IPS DF 6.9 (cell line): ENCODE measurements around the gene QPRT.
"Not testable (repeated sequence)": the region's sequence is repeated elsewhere in the genome, so short reads cannot be mapped to it uniquely, and the experiment has no call there.

Experiments used
- DNase-seq: peaks from one replicate; pipeline ENCODE4 v3.0.0-alpha.2; 2013; ENCODE audit warnings: low read depth, low spot score
- H3K27ac ChIP-seq: one replicate; pipeline ENCODE4 v1.5.1; 2013; ENCODE audit warnings: low read length, control low read depth
- H3K27me3 ChIP-seq: 2 replicates; pipeline ENCODE4 v1.6.1; 2013; ENCODE audit warnings: mild to moderate bottlenecking, low read length; ENCODE audit not compliant: control insufficient read depth, insufficient read depth
- H3K36me3 ChIP-seq: 2 replicates; pipeline ENCODE4 v1.6.1; 2013; ENCODE audit warnings: low read length; ENCODE audit not compliant: control insufficient read depth, insufficient read depth
- H3K4me1 ChIP-seq: 2 replicates; pipeline ENCODE4 v1.6.1; 2013; ENCODE audit warnings: low read length; ENCODE audit not compliant: control insufficient read depth, insufficient read depth
- H3K4me3 ChIP-seq: 2 replicates; pipeline ENCODE4 v1.5.1; 2013; ENCODE audit warnings: mild to moderate bottlenecking, low read length
- H3K9me3 ChIP-seq: 2 replicates; pipeline ENCODE4 v1.6.1; 2013; ENCODE audit warnings: low read length, inconsistent platforms; ENCODE audit not compliant: control insufficient read depth, insufficient read depth
- WGBS: extraction: QIAGEN DNeasy Blood & Tissue Kit; methylation state at CpG from one replicate; pipeline ENCODE4 v1.1.7; 2013; ENCODE audit warnings: mixed read lengths, missing lambda C conversion rate; ENCODE audit not compliant: insufficient read length, insufficient coverage; 5-methylcytosine and 5-hydroxymethylcytosine counted together

Gene QPRT

GRCh38 chr16:29678691-29679267 lies at the start of gene QPRT:
Gene QPRT (plus strand): TSS chr16:29679180. CDS start chr16:29679198, 18 bp downstream.
- DNase-seq, result no peak
- Histone ChIP-seq H3K27me3 (no peaks in the 10 kb centered on the region), H3K4me1 (peaks cover 1% of the 10 kb centered on the region), H3K9me3 (no peaks in the 10 kb centered on the region), H3K27ac (no peak within 1 kb of the TSS), H3K4me3 (peak within 1 kb of the TSS; percentile 46; the same call in 1 of the 2 replicates), H3K36me3 (no peaks in the 10 kb centered on the region)
- WGBS, result no CpG with 5 or more reads among the region's 5 CpGs

GRCh38 chr16:29629318-29629717 lies 49.7 kb upstream of the QPRT start:
- not testable (repeated sequence) for DNase-seq, H3K36me3 ChIP-seq, H3K4me3 ChIP-seq, H3K9me3 ChIP-seq, H3K4me1 ChIP-seq, H3K27me3 ChIP-seq, H3K27ac ChIP-seq
- WGBS, result no CpG with 5 or more reads among the region's 10 CpGs

GRCh38 chr16:29631658-29632057 lies 47.3 kb upstream of the QPRT start:
- H3K36me3 ChIP-seq, H3K27ac ChIP-seq, H3K4me3 ChIP-seq, H3K9me3 ChIP-seq, H3K4me1 ChIP-seq, H3K27me3 ChIP-seq, DNase-seq: not testable (repeated sequence)
- WGBS, result no CpG with 5 or more reads among the region's 20 CpGs

- H3K27me3 ChIP-seq, H3K27ac ChIP-seq, H3K4me1 ChIP-seq, DNase-seq, H3K9me3 ChIP-seq, H3K36me3 ChIP-seq, H3K4me3 ChIP-seq: not testable (repeated sequence)
- WGBS, result no CpG with 5 or more reads among the region's 16 CpGs
Observed at GRCh38 chr16:29635902-29636301, 43.1 kb upstream of the QPRT start.

- H3K9me3 ChIP-seq, H3K4me1 ChIP-seq, H3K4me3 ChIP-seq, DNase-seq, H3K27me3 ChIP-seq, H3K27ac ChIP-seq, H3K36me3 ChIP-seq: not testable (repeated sequence)
- no CpG with 5 or more reads among the region's 5 CpGs for WGBS
Observed at GRCh38 chr16:29636368-29636767, 42.6 kb upstream of the QPRT start.

GRCh38 chr16:29638751-29639150 lies 40.2 kb upstream of the QPRT start:
- not testable (repeated sequence) for H3K27ac ChIP-seq, H3K36me3 ChIP-seq, H3K27me3 ChIP-seq, H3K9me3 ChIP-seq, H3K4me1 ChIP-seq, DNase-seq, H3K4me3 ChIP-seq
- WGBS, result no CpG with 5 or more reads among the region's 8 CpGs

- no CpG with 5 or more reads among the region's 3 CpGs for WGBS
- Histone ChIP-seq H3K4me1 (no peaks in the 10 kb centered on the region), H3K9me3 (no peaks in the 10 kb centered on the region), H3K27me3 (no peaks in the 10 kb centered on the region), H3K4me3 (no peak overlapping the region), H3K27ac (no peak overlapping the region), H3K36me3 (no peaks in the 10 kb centered on the region)
- DNase-seq, result no peak
Observed at GRCh38 chr16:29641561-29641960, 37.4 kb upstream of the QPRT start.

- DNase-seq, result no peak
- H3K27ac ChIP-seq, result no peak overlapping the region
- no CpG with 5 or more reads among the region's 7 CpGs for WGBS
Observed at GRCh38 chr16:29643596-29643995, 35.4 kb upstream of the QPRT start.

GRCh38 chr16:29644338-29644857 lies 34.6 kb upstream of the QPRT start:
- H3K27ac ChIP-seq, result no peak overlapping the region
- H3K27me3 ChIP-seq, result no peaks in the 10 kb centered on the region
- WGBS, result no CpG with 5 or more reads among the region's 9 CpGs
- H3K4me3 ChIP-seq, result no peak overlapping the region
- no peak for DNase-seq
- no peaks in the 10 kb centered on the region for H3K4me1 ChIP-seq
- no peaks in the 10 kb centered on the region for H3K36me3 ChIP-seq
- no peaks in the 10 kb centered on the region for H3K9me3 ChIP-seq

More at GRCh38 chr16:29643596-29643995, 35.4 kb upstream of the QPRT start:
- Histone ChIP-seq H3K4me1 (no peaks in the 10 kb centered on the region), H3K27me3 (no peaks in the 10 kb centered on the region), H3K36me3 (no peaks in the 10 kb centered on the region), H3K4me3 (no peak overlapping the region), H3K9me3 (no peaks in the 10 kb centered on the region)

GRCh38 chr16:29644973-29645693 lies 33.8 kb upstream of the QPRT start:
- no peaks in the 10 kb centered on the region for H3K36me3 ChIP-seq
- 0 out of 2 replicates have a peak, but pooled peaks cover 1% of the 10 kb centered on the region for H3K4me1 ChIP-seq
- H3K9me3 ChIP-seq, result no peaks in the 10 kb centered on the region
- no CpG with 5 or more reads among the region's 4 CpGs for WGBS
- DNase-seq, result no peak
- H3K27ac ChIP-seq, result no peak overlapping the region
- no peaks in the 10 kb centered on the region for H3K27me3 ChIP-seq
- no peak overlapping the region for H3K4me3 ChIP-seq
